Upper lobe of left lung (tissue), 6 donors: Measurements from ENCODE around the gene SEMA5A. TPM values are rescaled to one million over a fixed set of nuclear protein-coding genes. Genes with fewer than 3 reads are reported as not detected.
A peak's percentile ranks its signal among the peaks of the same experiment; 100 is the strongest.

Experiments
- ATAC-seq, 2 donors: fragments of 200-7000 bp; cut with Tn5 transposase; one replicate each; pipeline ENCODE4 v1.9.1; 2022; ENCODE audit warnings: mild to moderate bottlenecking in 2 of 2, moderate library complexity in 2 of 2; ENCODE audit not compliant: low FRiP score in 2 of 2
- DNase-seq, 2 donors: peaks; one replicate each; pipeline ENCODE4 v3.0.0-alpha.2; 2019 to 2020
- H3K27ac ChIP-seq, 4 donors: fragments of 200-600 bp; sonication (generic); one replicate each; pipeline ENCODE4 v1.5.1; 2016 to 2019
- H3K27me3 ChIP-seq, 4 donors: fragments of 200-600 bp; sonication (generic); one replicate each; pipeline ENCODE4 v1.5.1; 2017 to 2019
- H3K36me3 ChIP-seq, 4 donors: fragments of 200-600 bp; sonication (generic); one replicate each; pipeline ENCODE4 v1.5.1; 2016 to 2019
- H3K4me1 ChIP-seq, 4 donors: fragments of 200-600 bp; sonication (generic); one replicate each; pipeline ENCODE4 v1.5.1; 2018 to 2019
- H3K4me3 ChIP-seq, 4 donors: fragments of 200-600 bp; sonication (generic); one replicate each; pipeline ENCODE4 v1.5.1; 2017 to 2019; ENCODE audit warnings: mild to moderate bottlenecking in 2 of 4, moderate library complexity in 1 of 4
- H3K9me3 ChIP-seq, 4 donors: fragments of 200-600 bp; sonication (generic); one replicate each; pipeline ENCODE4 v1.5.1; 2018 to 2019
- EP300 ChIP-seq, 4 donors: sonication (generic); formaldehyde crosslinking; IDR thresholded peaks; one replicate each; pipeline ENCODE4 v1.5.1; 2017; ENCODE audit warnings: antibody characterized with exemption in 4 of 4, control low read depth in 2 of 4
- POLR2A ChIP-seq, 4 donors: fragments of 450-650 bp; IDR thresholded peaks; one replicate each; pipeline ENCODE4 v1.5.1; 2016 to 2017; ENCODE audit warnings: antibody characterized with exemption in 4 of 4, mild to moderate bottlenecking in 2 of 4
- POLR2AphosphoS5 ChIP-seq, 2 donors: sonication (generic); formaldehyde crosslinking; IDR thresholded peaks; one replicate each; pipeline ENCODE4 v1.5.1; 2017; ENCODE audit warnings: antibody characterized with exemption in 2 of 2
- WGBS, 2 donors: methylation state at CpG; one replicate each; pipeline ENCODE4 v1.1.5; 2017 to 2018; 5-methylcytosine and 5-hydroxymethylcytosine counted together
- total RNA-seq, 6 donors: library from RNA; depleted of rRNA in 4 of 6; stranded (reverse); fragments of >200 nt in 4 of 6; gene quantifications; one replicate each; pipeline versions ENCODE4 v1.1.0 to v1.2.1, GENCODE V29; 2016 to 2021
- TF ChIP-seq, protein P1 (sequence below), 6 experiments: fragments of 450-650 bp in 4 of 6; fragments of 200-600 bp in 2 of 6; sonication (generic) in 2 of 6; IDR thresholded peaks; one replicate each; pipeline ENCODE4 v1.5.1; 2016 to 2019; ENCODE audit warnings: antibody characterized with exemption in 6 of 6
- donor health status: DM: no; HTN: no; CAD: no; lungs with moderate emphysema.
- donor health status: DM: no; HTN: yes; CAD: no; lungs with severe emphysema.

The SEMA5A gene, protein sequence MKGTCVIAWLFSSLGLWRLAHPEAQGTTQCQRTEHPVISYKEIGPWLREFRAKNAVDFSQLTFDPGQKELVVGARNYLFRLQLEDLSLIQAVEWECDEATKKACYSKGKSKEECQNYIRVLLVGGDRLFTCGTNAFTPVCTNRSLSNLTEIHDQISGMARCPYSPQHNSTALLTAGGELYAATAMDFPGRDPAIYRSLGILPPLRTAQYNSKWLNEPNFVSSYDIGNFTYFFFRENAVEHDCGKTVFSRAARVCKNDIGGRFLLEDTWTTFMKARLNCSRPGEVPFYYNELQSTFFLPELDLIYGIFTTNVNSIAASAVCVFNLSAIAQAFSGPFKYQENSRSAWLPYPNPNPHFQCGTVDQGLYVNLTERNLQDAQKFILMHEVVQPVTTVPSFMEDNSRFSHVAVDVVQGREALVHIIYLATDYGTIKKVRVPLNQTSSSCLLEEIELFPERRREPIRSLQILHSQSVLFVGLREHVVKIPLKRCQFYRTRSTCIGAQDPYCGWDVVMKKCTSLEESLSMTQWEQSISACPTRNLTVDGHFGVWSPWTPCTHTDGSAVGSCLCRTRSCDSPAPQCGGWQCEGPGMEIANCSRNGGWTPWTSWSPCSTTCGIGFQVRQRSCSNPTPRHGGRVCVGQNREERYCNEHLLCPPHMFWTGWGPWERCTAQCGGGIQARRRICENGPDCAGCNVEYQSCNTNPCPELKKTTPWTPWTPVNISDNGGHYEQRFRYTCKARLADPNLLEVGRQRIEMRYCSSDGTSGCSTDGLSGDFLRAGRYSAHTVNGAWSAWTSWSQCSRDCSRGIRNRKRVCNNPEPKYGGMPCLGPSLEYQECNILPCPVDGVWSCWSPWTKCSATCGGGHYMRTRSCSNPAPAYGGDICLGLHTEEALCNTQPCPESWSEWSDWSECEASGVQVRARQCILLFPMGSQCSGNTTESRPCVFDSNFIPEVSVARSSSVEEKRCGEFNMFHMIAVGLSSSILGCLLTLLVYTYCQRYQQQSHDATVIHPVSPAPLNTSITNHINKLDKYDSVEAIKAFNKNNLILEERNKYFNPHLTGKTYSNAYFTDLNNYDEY
- 10 to 100 TPM in 5 of 6 donors, 1 to 10 TPM in 1; 5.2 to 40.5 (median 27.5) TPM for total RNA-seq

- Histone ChIP-seq H3K4me1 (peaks cover 6 to 31% (median 21%) of the 10 kb centered on the region in 4 donors), H3K27ac (peak within 1 kb of the TSS; percentile 76 to 92 (median 88)), H3K9me3 (no peaks in the 10 kb centered on the region), H3K27me3 (peaks cover 0 to 16% (median 5%) of the 10 kb centered on the region in 4 donors), H3K4me3 (peak within 1 kb of the TSS; percentile 45 to 73 (median 58)), H3K36me3 (peaks cover 0 to 10% (median 3%) of the 10 kb centered on the region in 4 donors)
- 6 to 15% methylated on average over 15 to 43 of the region's 84 CpGs for WGBS, 2 donors
- DNase-seq (peak; percentile 80 to 94), ATAC-seq (peak; percentile 81 to 87)
- TF ChIP-seq EP300 (IDR thresholded peaks at IDR 0.05) (no peak), POLR2AphosphoS5 (IDR thresholded peaks at IDR 0.05) (peak in 1 of 2 donors; percentile 9), POLR2A (IDR thresholded peaks at IDR 0.05) (peak in 1 of 4 donors; percentile 53)
- TF ChIP-seq, protein P1, sequence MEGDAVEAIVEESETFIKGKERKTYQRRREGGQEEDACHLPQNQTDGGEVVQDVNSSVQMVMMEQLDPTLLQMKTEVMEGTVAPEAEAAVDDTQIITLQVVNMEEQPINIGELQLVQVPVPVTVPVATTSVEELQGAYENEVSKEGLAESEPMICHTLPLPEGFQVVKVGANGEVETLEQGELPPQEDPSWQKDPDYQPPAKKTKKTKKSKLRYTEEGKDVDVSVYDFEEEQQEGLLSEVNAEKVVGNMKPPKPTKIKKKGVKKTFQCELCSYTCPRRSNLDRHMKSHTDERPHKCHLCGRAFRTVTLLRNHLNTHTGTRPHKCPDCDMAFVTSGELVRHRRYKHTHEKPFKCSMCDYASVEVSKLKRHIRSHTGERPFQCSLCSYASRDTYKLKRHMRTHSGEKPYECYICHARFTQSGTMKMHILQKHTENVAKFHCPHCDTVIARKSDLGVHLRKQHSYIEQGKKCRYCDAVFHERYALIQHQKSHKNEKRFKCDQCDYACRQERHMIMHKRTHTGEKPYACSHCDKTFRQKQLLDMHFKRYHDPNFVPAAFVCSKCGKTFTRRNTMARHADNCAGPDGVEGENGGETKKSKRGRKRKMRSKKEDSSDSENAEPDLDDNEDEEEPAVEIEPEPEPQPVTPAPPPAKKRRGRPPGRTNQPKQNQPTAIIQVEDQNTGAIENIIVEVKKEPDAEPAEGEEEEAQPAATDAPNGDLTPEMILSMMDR (IDR thresholded peaks at IDR 0.05): no peak
These were observed at the start of gene SEMA5A for GRCh38 chr5:9545992-9546851. TSS of gene SEMA5A (minus strand) at chr5:9546075. CDS start at chr5:9379946, 166,129 bp downstream.

GRCh38 chr5:9594913-9595312, 49.0 kb upstream of the SEMA5A start:
- DNase-seq (no peak), ATAC-seq (no peak)
- Histone ChIP-seq H3K27me3 (no peaks in the 10 kb centered on the region), H3K36me3 (no peaks in the 10 kb centered on the region), H3K4me1 (no peaks in the 10 kb centered on the region), H3K27ac (no peak overlapping the region), H3K9me3 (no peaks in the 10 kb centered on the region), H3K4me3 (no peak overlapping the region)
- TF ChIP-seq, protein P1 (IDR thresholded peaks at IDR 0.05): no peak
- TF ChIP-seq EP300 (IDR thresholded peaks at IDR 0.05): no peak
- no peak for TF ChIP-seq POLR2A (IDR thresholded peaks at IDR 0.05)
- TF ChIP-seq POLR2AphosphoS5 (IDR thresholded peaks at IDR 0.05): no peak

- ATAC-seq (no peak), DNase-seq (no peak)
- Histone ChIP-seq H3K27me3 (no peaks in the 10 kb centered on the region), H3K27ac (no peak overlapping the region), H3K4me1 (no peaks in the 10 kb centered on the region), H3K36me3 (no peaks in the 10 kb centered on the region), H3K9me3 (no peaks in the 10 kb centered on the region), H3K4me3 (no peak overlapping the region)
- 80% methylated on average over 7 of the region's 7 CpGs for WGBS, 2 donors
- TF ChIP-seq, protein P1 (IDR thresholded peaks at IDR 0.05): no peak
- TF ChIP-seq POLR2A (IDR thresholded peaks at IDR 0.05): no peak
- TF ChIP-seq EP300 (IDR thresholded peaks at IDR 0.05): no peak
- TF ChIP-seq POLR2AphosphoS5 (IDR thresholded peaks at IDR 0.05): no peak
These were observed 43.4 kb upstream of the SEMA5A start for GRCh38 chr5:9589049-9589835.

DNA sequence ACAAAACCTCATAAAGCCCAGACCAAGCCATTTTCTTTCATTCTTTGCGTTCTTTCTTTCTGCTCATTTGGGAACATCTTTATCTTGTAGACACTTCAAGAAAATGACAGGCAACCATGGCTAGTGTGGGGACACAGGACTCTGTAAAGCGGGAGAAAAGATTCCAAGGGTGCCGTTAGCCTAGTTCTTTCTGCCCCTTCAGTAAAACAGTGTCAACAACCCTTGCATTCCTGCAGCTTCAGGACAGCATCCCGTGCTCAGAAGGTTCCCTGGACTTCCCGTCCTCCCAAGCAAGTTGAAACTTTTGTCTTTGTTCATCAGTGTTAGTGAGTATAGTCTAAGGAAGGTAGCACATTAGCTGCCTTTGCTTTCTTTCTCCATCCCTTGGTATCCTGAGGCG, 42.4 kb upstream of the SEMA5A start:
- Histone ChIP-seq H3K27me3 (no peaks in the 10 kb centered on the region), H3K9me3 (no peaks in the 10 kb centered on the region), H3K27ac (no peak overlapping the region), H3K4me3 (no peak overlapping the region), H3K36me3 (no peaks in the 10 kb centered on the region), H3K4me1 (no peaks in the 10 kb centered on the region)
- 51 to 58% methylated on average over 6 of the region's 6 CpGs for WGBS, 2 donors
- DNase-seq: no peak
- TF ChIP-seq POLR2AphosphoS5 (IDR thresholded peaks at IDR 0.05) (no peak), EP300 (IDR thresholded peaks at IDR 0.05) (no peak)
- no peak for ATAC-seq
